HepG2 (cell line): ENCODE data around the gene DEGS1. TPM values are rescaled to one million over a fixed set of nuclear protein-coding genes. Genes with fewer than 3 reads are reported as not detected.

Experiments
- ATAC-seq: fragments of 200-7000 bp; cut with Tn5 transposase; 3 replicates; pipeline ENCODE4 v1.9.1; 2020; ENCODE audit warnings: mild to moderate bottlenecking, moderate library complexity
- Bru-seq: library from RNA; stranded (reverse); fragments of 400-500 nt; gene quantifications from one replicate; lab custom pipeline; 2021; lab: Mats Ljungman, UMichigan
- BruChase-seq, 2 experiments: library from RNA; stranded (reverse); fragments of 400-500 nt; gene quantifications; one replicate each; lab custom pipeline; 2021; lab: Mats Ljungman, UMichigan
- BruUV-seq: library from RNA; stranded (reverse); fragments of 400-500 nt; replicated peaks from 2 replicates; lab custom pipeline; 2021; lab: Mats Ljungman, UMichigan
- CTCF ChIA-PET: fragments of 300-600 bp; formaldehyde crosslinking; extraction: SDS; loops from one replicate; lab custom pipeline; 2021; ENCODE audit warnings: low total read pairs, inconsistent platforms, low intra/inter-chr PET ratio; lab: Yijun Ruan, JAX
- POLR2A ChIA-PET: fragments of 350-600 bp; sonication (Branson Sonifier 250); formaldehyde crosslinking; loops from one replicate; lab custom pipeline; 2020; ENCODE audit warnings: antibody characterized with exemption, inconsistent platforms; lab: Yijun Ruan, JAX
- DNase-seq: peaks from one replicate; pipeline ENCODE4 v3.0.0-alpha.2; 2015; ENCODE audit warnings: low spot score
- FAIRE-seq: peaks from 3 replicates; lab custom pipeline; 2011; peaks lifted over from hg19 to GRCh38; lab: Jason Lieb, UNC
- H2AFZ ChIP-seq: one replicate; pipeline ENCODE4 v1.6.1; 2011; ENCODE audit warnings: low read length, inconsistent platforms
- H3K27ac ChIP-seq: fragments of 300-600 bp; 3 replicates; pipeline ENCODE4 v1.8.0; 2011; ENCODE audit warnings: mixed run types, mild to moderate bottlenecking, mixed read lengths, low read length, inconsistent platforms; ENCODE audit not compliant: insufficient read depth; ENCODE audit errors: extremely low read length
- H3K27me3 ChIP-seq, 2 experiments: fragments of 200-600 bp in 1 of 2; 2 replicates in 1 of 2; 3 replicates in 1 of 2; pipeline versions ENCODE4 v1.6.0 to v1.8.0; 2011; ENCODE audit warnings: low read length in 2 of 2, mild to moderate bottlenecking in 2 of 2, moderate library complexity in 2 of 2, inconsistent platforms in 1 of 2; ENCODE audit not compliant: insufficient read depth in 2 of 2, control insufficient read depth in 1 of 2
- H3K36me3 ChIP-seq, 2 experiments: fragments of 200-600 bp in 1 of 2; replicated peaks in 1 of 2; 2 replicates in 1 of 2; 3 replicates in 1 of 2; pipeline versions ENCODE4 v1.5.1 to v1.8.0; 2011; ENCODE audit warnings: low read length in 2 of 2, inconsistent platforms in 1 of 2; ENCODE audit not compliant: insufficient read depth in 2 of 2, control insufficient read depth in 1 of 2
- H3K4me1 ChIP-seq: 2 replicates; pipeline ENCODE4 v1.5.1; 2012; ENCODE audit warnings: low read length, inconsistent platforms; ENCODE audit not compliant: insufficient read depth
- H3K4me2 ChIP-seq: 2 replicates; pipeline ENCODE4 v1.6.0; 2011; ENCODE audit warnings: low read depth, low read length, inconsistent platforms
- H3K4me3 ChIP-seq, 3 experiments: fragments of 200-600 bp in 1 of 3; sonication (generic), shearing (Covaris generic) in 1 of 3; replicated peaks in 1 of 3; 2 replicates each; pipeline ENCODE4 v1.5.1; 2011 to 2016; ENCODE audit warnings: low read length in 3 of 3, inconsistent platforms in 2 of 3, low read depth in 2 of 3, mild to moderate bottlenecking in 2 of 3, control low read depth in 1 of 3, mixed read lengths in 1 of 3; ENCODE audit not compliant: insufficient read depth in 1 of 3
- H3K79me2 ChIP-seq: one replicate; pipeline ENCODE4 v1.6.1; 2011; ENCODE audit warnings: low read length, inconsistent platforms; ENCODE audit not compliant: insufficient read depth
- H3K9ac ChIP-seq: 2 replicates; pipeline ENCODE4 v1.6.0; 2011; ENCODE audit warnings: mild to moderate bottlenecking, low read depth, low read length, inconsistent platforms; ENCODE audit not compliant: insufficient read depth
- H3K9me3 ChIP-seq: 2 replicates; pipeline ENCODE4 v1.5.1; 2012; ENCODE audit warnings: mild to moderate bottlenecking, low read length
- H4K20me1 ChIP-seq: 2 replicates; pipeline ENCODE4 v1.6.0; 2011; ENCODE audit warnings: inconsistent platforms, mild to moderate bottlenecking, low read length, moderate library complexity; ENCODE audit not compliant: insufficient read depth
- E2F5 ChIP-seq: sonication (generic); formaldehyde crosslinking; conservative IDR thresholded peaks from 2 replicates; pipeline ENCODE4 v1.4.0; 2020; ENCODE audit warnings: missing genetic modification reagents
- FLYWCH1 ChIP-seq: sonication (generic); formaldehyde crosslinking; IDR thresholded peaks from 2 replicates; pipeline ENCODE4 v1.8.1; 2023; ENCODE audit warnings: mild to moderate bottlenecking, missing genetic modification reagents
- GTF3A ChIP-seq: sonication (generic); formaldehyde crosslinking; conservative IDR thresholded peaks from 2 replicates; pipeline ENCODE4 v1.4.0; 2020; ENCODE audit warnings: mild to moderate bottlenecking, missing genetic modification reagents
- HMG20A ChIP-seq: IDR thresholded peaks from 2 replicates; pipeline ENCODE4 v1.6.1; 2016; ENCODE audit warnings: borderline replicate concordance
- HMGXB3 ChIP-seq: sonication (generic); formaldehyde crosslinking; IDR thresholded peaks from 2 replicates; pipeline ENCODE4 v1.4.0; 2020; ENCODE audit warnings: missing genetic modification reagents, borderline replicate concordance
- JUNB ChIP-seq: sonication (generic); formaldehyde crosslinking; IDR thresholded peaks from 2 replicates; pipeline ENCODE4 v1.8.0; 2022; ENCODE audit warnings: missing genetic modification reagents, mild to moderate bottlenecking, borderline replicate concordance
- REPIN1 ChIP-seq: sonication (generic); formaldehyde crosslinking; IDR thresholded peaks from 2 replicates; pipeline ENCODE4 v1.8.0; 2022; ENCODE audit warnings: missing genetic modification reagents, low read depth, mild to moderate bottlenecking, borderline replicate concordance
- SAFB2 ChIP-seq: sonication (generic); formaldehyde crosslinking; IDR thresholded peaks from 2 replicates; pipeline ENCODE4 v1.5.1; 2020; ENCODE audit warnings: missing genetic modification reagents, low read depth, mild to moderate bottlenecking, borderline replicate concordance
- ZNF224 ChIP-seq: sonication (generic); formaldehyde crosslinking; IDR thresholded peaks from 2 replicates; pipeline ENCODE4 v1.5.0; 2020; ENCODE audit warnings: mild to moderate bottlenecking, missing genetic modification reagents
- ZNF7 ChIP-seq: IDR thresholded peaks from 2 replicates; pipeline ENCODE4 v1.6.1; 2016; ENCODE audit warnings: missing biosample characterization, missing genetic modification reagents
- ZNF761 ChIP-seq: sonication (generic); formaldehyde crosslinking; conservative IDR thresholded peaks from 2 replicates; pipeline ENCODE4 v1.4.0; 2020; ENCODE audit warnings: mild to moderate bottlenecking, missing genetic modification reagents
- ZSCAN25 ChIP-seq: sonication (generic); formaldehyde crosslinking; IDR thresholded peaks from 2 replicates; pipeline ENCODE4 v1.8.0; 2022; ENCODE audit warnings: mild to moderate bottlenecking, missing genetic modification reagents
- WGBS: methylation state at CpG from one replicate; pipeline ENCODE4 v1.1.6; 2017; ENCODE audit warnings: low lambda C conversion rate; 5-methylcytosine and 5-hydroxymethylcytosine counted together
- in situ Hi-C: cut with HindIII; loops from 2 replicates; pipeline ENCODE4 v1.10.0; 2017; ENCODE audit warnings: low pct_unique_long_range_greater_than_20kb; ENCODE audit not compliant: extremely low pct_ligation_motif_present
- intact Hi-C: fragments of 100-400 bp; cut with micrococcal nuclease; formaldehyde crosslinking; loops from one replicate; pipeline ENCODE4 v1.10.0; 2022; ENCODE audit not compliant: unreplicated experiment
- long read RNA-seq, 2 experiments: library from RNA in 1 of 2; library from polyadenylated mRNA in 1 of 2; stranded (forward) in 1 of 2; unstranded in 1 of 2; transcript quantifications; one replicate each; pipeline ENCODE4 v2.0.0, GENCODE V29; 2019 to 2022
- polyA minus RNA-seq, 3 experiments: library from RNA; depleted of rRNA, polyadenylated mRNA; stranded (reverse); fragments of >200 nt; gene quantifications; 2 replicates each; pipeline ENCODE4 v1.2.3, GENCODE V29; 2011; ENCODE audit warnings: low replicate concordance in 1 of 3
- polyA plus RNA-seq, 8 experiments: library from polyadenylated mRNA; depleted of rRNA in 3 of 8; stranded (reverse) in 7 of 8; unstranded in 1 of 8; fragments of >200 nt; fragmentation: Illumina TruSeq in 4 of 8; extraction: Trizol in 4 of 8; gene quantifications; 2 replicates each; pipeline versions ENCODE4 v1.2.1 to v1.2.3, GENCODE V29; 2011 to 2016; ENCODE audit warnings: low read depth in 4 of 8, missing spikeins in 1 of 8, mixed read lengths in 1 of 8; ENCODE audit not compliant: insufficient read depth in 1 of 8
- total RNA-seq, 5 experiments: library from RNA; depleted of rRNA; stranded (reverse); fragments of >200 nt; fragmentation: Illumina TruSeq; extraction: Trizol; gene quantifications; 2 replicates each; pipeline ENCODE4 v1.2.3, GENCODE V29; 2016; ENCODE audit warnings: low read depth in 1 of 5

DEGS1 gene
- total RNA-seq (2016; rRNA removed; fragmentation: Illumina TruSeq; extraction: Trizol) (7.8 and 18.1 TPM in 2 replicates), polyA plus RNA-seq (2011; rRNA removed) (27.8 and 35.9 TPM in 2 replicates), polyA minus RNA-seq (2011; rRNA and poly(A)+ RNA removed; ENCODE audit: low replicate concordance) (8.8 and 84.1 TPM in 2 replicates), Bru-seq, nascent RNA (percentile 75 among the genes with signal in this experiment), BruChase-seq, experiment 1, labeled RNA remaining after a 6-hour chase (percentile 91 among the genes with signal in this experiment), BruChase-seq, experiment 2, labeled RNA remaining after a 2-hour chase (percentile 84 among the genes with signal in this experiment)
- 3.9 and 4.1 TPM in 2 replicates for total RNA-seq (2016; cell fraction: cytosol; rRNA removed; fragmentation: Illumina TruSeq; extraction: Trizol; ENCODE audit: low read depth)
- 9.1 and 17.5 TPM in 2 replicates for total RNA-seq (2016; cell fraction: insoluble cytoplasmic fraction; rRNA removed; fragmentation: Illumina TruSeq; extraction: Trizol)
- total RNA-seq (2016; cell fraction: membrane; rRNA removed; fragmentation: Illumina TruSeq; extraction: Trizol) = 7.7 and 8.1 TPM in 2 replicates
- 16.1 and 18.0 TPM in 2 replicates for total RNA-seq (2016; cell fraction: nucleus; rRNA removed; fragmentation: Illumina TruSeq; extraction: Trizol)
- polyA plus RNA-seq (2011; cell fraction: cytosol; rRNA removed) = 16.4 and 34.9 TPM in 2 replicates
- 4.6 and 11.0 TPM in 2 replicates for polyA plus RNA-seq (2011; cell fraction: nucleus; rRNA removed)
- 21.7 and 21.9 TPM in 2 replicates for polyA plus RNA-seq (2012)
- polyA plus RNA-seq (2016; cell fraction: cytosol; fragmentation: Illumina TruSeq; extraction: Trizol; ENCODE audit: low read depth) = 3.8 and 4.1 TPM in 2 replicates
- polyA plus RNA-seq (2016; cell fraction: insoluble cytoplasmic fraction; fragmentation: Illumina TruSeq; extraction: Trizol; ENCODE audit: low read depth) = 10.2 and 13.3 TPM in 2 replicates
- 6.0 and 6.5 TPM in 2 replicates for polyA plus RNA-seq (2016; cell fraction: membrane; fragmentation: Illumina TruSeq; extraction: Trizol; ENCODE audit: low read depth)
- 26.5 and 33.6 TPM in 2 replicates for polyA plus RNA-seq (2016; cell fraction: nucleus; fragmentation: Illumina TruSeq; extraction: Trizol; ENCODE audit: insufficient read depth, low read depth)
- polyA minus RNA-seq (2011; cell fraction: cytosol; rRNA and poly(A)+ RNA removed) = 12.9 and 16.5 TPM in 2 replicates
- 6.3 and 10.9 TPM in 2 replicates for polyA minus RNA-seq (2011; cell fraction: nucleus; rRNA and poly(A)+ RNA removed)
- long read RNA-seq, experiment 1, transcript DEGS1-201 (3 exons, 2,101 nt) = major isoform, 18 of 22 reads
- long read RNA-seq, experiment 1, partial matches to known transcripts = 0 of 22 reads
- long read RNA-seq, experiment 1, other reads (novel, unspliced or antisense) = 4 of 22 reads
- long read RNA-seq, experiment 2, transcript DEGS1-201 (3 exons, 2,101 nt) = major isoform, 40 of 72 reads
- long read RNA-seq, experiment 2, partial matches to known transcripts = 10 of 72 reads
- long read RNA-seq, experiment 2, other reads (novel, unspliced or antisense) = 21 of 72 reads

- peak within 1 kb of the TSS; percentile 60 to 89 (median 87) for H3K4me3 ChIP-seq
- peak within 1 kb of the TSS; percentile 90 for H2AFZ ChIP-seq
- in situ Hi-C loops = no loop called here
- peak; percentile 88 for ATAC-seq
- peak; percentile 72 for DNase-seq
- intact Hi-C loops = no loop called here
- H3K79me2 ChIP-seq = peaks cover 9% of the 10 kb centered on the region
- ChIA-PET POLR2A (interaction anchor here (0.7 to 2.3 kb wide), 5 partner anchors 10 to 69 kb away, joined by 3 to 17 read pairs (median 3); partner anchors contain the start of gene FBXO28), CTCF (no interaction called here)
- FAIRE-seq = no peak
- H3K4me1 ChIP-seq = peaks cover 36% of the 10 kb centered on the region
- no peaks in the 10 kb centered on the region for H3K27me3 ChIP-seq
- H4K20me1 ChIP-seq = 0 out of 2 replicates have a peak, but pooled peaks cover 4% of the 10 kb centered on the region
- peak within 1 kb of the TSS; percentile 67 for H3K27ac ChIP-seq
- no peaks in the 10 kb centered on the region for H3K9me3 ChIP-seq
- BruUV-seq = no TSS peak
- peak within 1 kb of the TSS; percentile 77 for H3K9ac ChIP-seq
- no peaks in the 10 kb centered on the region for H3K36me3 ChIP-seq
- 0% methylated on average over 16 of the region's 94 CpGs for WGBS
- H3K4me2 ChIP-seq = peak within 1 kb of the TSS; percentile 75
- TF ChIP-seq REPIN1 (CRISPR knock-in tag) (no peak), ZNF224 (no peak), ZNF761 (peak; percentile 68), ZSCAN25 (CRISPR knock-in tag) (no peak), GTF3A (no peak), JUNB (CRISPR knock-in tag) (no peak), HMGXB3 (CRISPR knock-in tag) (no peak), FLYWCH1 (CRISPR knock-in tag) (peak; percentile 76; the same call in 1 of the 2 replicates), SAFB2 (CRISPR knock-in tag) (no peak; the same call in 1 of the 2 replicates), HMG20A (CRISPR knock-in tag) (0 out of 2 replicates have a peak, but pooled peaks have one; percentile 46), E2F5 (CRISPR knock-in tag) (no peak; the same call in 1 of the 2 replicates), ZNF7 (CRISPR knock-in tag) (no peak)
Measured at GRCh38 chr1:224182866-224183590, at the start of gene DEGS1. TSS of gene DEGS1 (plus strand) at chr1:224183240. CDS start at chr1:224183337, 97 bp downstream.
